Peyer's patch (tissue), 4 donors: Measurements from ENCODE around the gene LRRC37A. TPM values are rescaled to one million over a fixed set of nuclear protein-coding genes. Genes with fewer than 3 reads are reported as not detected.
"Not testable (repeated sequence)": the region's sequence is repeated elsewhere in the genome, so short reads cannot be mapped to it uniquely, and the experiment has no call there.

ENCODE experiments used
- DNase-seq, 3 donors: peaks; one replicate each; pipeline ENCODE4 v3.0.0-alpha.2; 2017 to 2019
- H3K27ac ChIP-seq, 4 donors: fragments of 200-600 bp; sonication (generic); one replicate each; pipeline ENCODE4 v1.5.1; 2016 to 2019
- H3K27me3 ChIP-seq, 2 donors: fragments of 200-600 bp; sonication (generic); one replicate each; pipeline ENCODE4 v1.5.1; 2019
- H3K36me3 ChIP-seq, 3 donors: fragments of 200-600 bp; sonication (generic); one replicate each; pipeline ENCODE4 v1.5.1; 2016 to 2019
- H3K4me1 ChIP-seq, 4 donors: fragments of 200-600 bp; sonication (generic); one replicate each; pipeline ENCODE4 v1.5.1; 2016 to 2019
- H3K4me3 ChIP-seq, 4 donors: fragments of 200-600 bp; sonication (generic); 1 replicate in 3 of 4; 2 replicates in 1 of 4; pipeline ENCODE4 v1.5.1; 2016 to 2019; ENCODE audit warnings: mild to moderate bottlenecking in 1 of 4
- H3K9me3 ChIP-seq, 4 donors: fragments of 200-600 bp; sonication (generic); one replicate each; pipeline ENCODE4 v1.5.1; 2016 to 2019; ENCODE audit warnings: mild to moderate bottlenecking in 1 of 4
- POLR2A ChIP-seq, 2 donors: fragments of 450-650 bp; IDR thresholded peaks; one replicate each; pipeline ENCODE4 v1.5.1; 2017; ENCODE audit warnings: antibody characterized with exemption in 2 of 2, mild to moderate bottlenecking in 2 of 2, moderate library complexity in 2 of 2
- total RNA-seq, 4 donors: library from RNA; depleted of rRNA; stranded (reverse); fragments of >200 nt; gene quantifications; one replicate each; pipeline ENCODE4 v1.1.0, GENCODE V29; 2016
- TF ChIP-seq, protein P1 (sequence below), 6 experiments: fragments of 450-650 bp in 4 of 6; fragments of 200-600 bp in 2 of 6; sonication (generic) in 1 of 6; IDR thresholded peaks; one replicate each; pipeline ENCODE4 v1.5.1; 2017 to 2019; ENCODE audit warnings: antibody characterized with exemption in 6 of 6, mild to moderate bottlenecking in 3 of 6, moderate library complexity in 1 of 6

Gene LRRC37A
- 10 to 100 TPM in 1 of 4 donors, 1 to 10 TPM in 3; 1.8 to 23.9 (median 3.2) TPM for total RNA-seq

- H3K27ac ChIP-seq, H3K27me3 ChIP-seq, H3K36me3 ChIP-seq, H3K4me3 ChIP-seq, DNase-seq, H3K9me3 ChIP-seq, H3K4me1 ChIP-seq: not testable (repeated sequence)
These were observed at the start of gene LRRC37A for GRCh38 chr17:46294831-46295230. LRRC37A (plus strand) TSS chr17:46295131; CDS start chr17:46295134, 3 bp downstream.

- not testable (repeated sequence) for H3K4me3 ChIP-seq, H3K27me3 ChIP-seq, H3K4me1 ChIP-seq, H3K36me3 ChIP-seq, DNase-seq, H3K27ac ChIP-seq, H3K9me3 ChIP-seq
These were observed 45.8 kb upstream of the LRRC37A start for GRCh38 chr17:46249153-46249552.

DNA sequence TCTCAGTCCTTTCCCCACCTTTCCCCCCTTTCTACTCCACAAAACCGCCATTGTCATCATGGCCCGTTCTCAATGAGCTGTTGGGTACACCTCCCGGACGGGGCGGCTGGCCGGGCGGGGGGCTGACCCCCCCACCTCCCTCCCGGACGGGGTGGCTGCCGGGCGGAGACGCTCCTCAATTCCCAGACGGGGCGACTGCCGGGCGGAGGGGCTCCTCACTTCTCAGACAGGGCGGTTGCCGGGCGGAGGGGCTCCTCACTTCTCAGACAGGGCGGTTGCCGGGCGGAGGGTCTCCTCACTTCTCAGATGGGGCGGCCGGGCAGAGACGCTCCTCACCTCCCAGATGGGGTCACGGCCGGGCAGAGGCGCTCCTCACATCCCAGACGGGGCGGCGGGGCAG lies 42.1 kb upstream of the LRRC37A start:
- not testable (repeated sequence) for H3K9me3 ChIP-seq, H3K36me3 ChIP-seq, H3K4me1 ChIP-seq, DNase-seq, H3K4me3 ChIP-seq, H3K27me3 ChIP-seq, H3K27ac ChIP-seq

DNA sequence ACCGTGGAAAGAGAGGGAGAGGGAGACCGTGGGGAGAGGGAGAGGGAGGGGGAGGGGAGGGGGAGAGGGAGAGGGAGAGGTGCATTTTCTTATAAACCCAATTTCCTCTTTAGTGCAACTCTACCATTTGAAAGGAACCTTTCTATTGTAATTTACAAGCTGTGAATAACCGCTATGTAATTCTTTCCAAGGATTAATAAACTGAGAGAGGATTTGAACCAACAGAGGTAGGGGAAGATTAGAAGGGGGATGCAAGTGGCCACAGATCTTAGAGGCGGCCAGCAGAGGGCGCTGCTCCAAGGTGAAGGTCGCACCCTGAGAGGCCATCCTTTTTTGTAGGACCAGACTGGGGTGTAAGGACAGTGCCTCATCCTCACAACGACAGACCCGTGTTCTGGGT lies 41.2 kb upstream of the LRRC37A start:
- not testable (repeated sequence) for H3K27me3 ChIP-seq, H3K36me3 ChIP-seq, H3K4me1 ChIP-seq, H3K4me3 ChIP-seq, H3K27ac ChIP-seq, H3K9me3 ChIP-seq
- TF ChIP-seq, protein P1, sequence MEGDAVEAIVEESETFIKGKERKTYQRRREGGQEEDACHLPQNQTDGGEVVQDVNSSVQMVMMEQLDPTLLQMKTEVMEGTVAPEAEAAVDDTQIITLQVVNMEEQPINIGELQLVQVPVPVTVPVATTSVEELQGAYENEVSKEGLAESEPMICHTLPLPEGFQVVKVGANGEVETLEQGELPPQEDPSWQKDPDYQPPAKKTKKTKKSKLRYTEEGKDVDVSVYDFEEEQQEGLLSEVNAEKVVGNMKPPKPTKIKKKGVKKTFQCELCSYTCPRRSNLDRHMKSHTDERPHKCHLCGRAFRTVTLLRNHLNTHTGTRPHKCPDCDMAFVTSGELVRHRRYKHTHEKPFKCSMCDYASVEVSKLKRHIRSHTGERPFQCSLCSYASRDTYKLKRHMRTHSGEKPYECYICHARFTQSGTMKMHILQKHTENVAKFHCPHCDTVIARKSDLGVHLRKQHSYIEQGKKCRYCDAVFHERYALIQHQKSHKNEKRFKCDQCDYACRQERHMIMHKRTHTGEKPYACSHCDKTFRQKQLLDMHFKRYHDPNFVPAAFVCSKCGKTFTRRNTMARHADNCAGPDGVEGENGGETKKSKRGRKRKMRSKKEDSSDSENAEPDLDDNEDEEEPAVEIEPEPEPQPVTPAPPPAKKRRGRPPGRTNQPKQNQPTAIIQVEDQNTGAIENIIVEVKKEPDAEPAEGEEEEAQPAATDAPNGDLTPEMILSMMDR (IDR thresholded peaks at IDR 0.05), result peak; percentile 31 to 68 (median 56)
- peak; percentile 64 to 77 (median 73) for DNase-seq

DNA sequence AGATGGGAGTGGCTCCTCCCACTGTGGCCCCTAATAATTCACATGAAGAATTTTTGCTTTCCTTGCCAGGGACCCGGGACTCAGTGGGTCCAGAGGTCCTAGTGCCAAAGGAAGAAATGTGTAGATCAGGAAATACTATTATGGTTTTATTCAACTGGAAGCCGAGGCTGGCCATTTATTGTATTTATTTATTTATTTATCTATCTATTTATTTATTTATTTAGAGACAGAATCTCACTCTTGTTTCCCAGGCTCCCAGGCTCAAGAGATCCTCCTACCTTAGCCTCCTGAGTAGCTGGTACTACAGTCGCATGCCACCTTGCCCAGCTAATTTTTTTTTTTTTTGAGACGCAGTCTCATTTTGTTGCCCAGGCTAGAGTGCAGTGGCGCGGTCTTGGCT lies 40.7 kb upstream of the LRRC37A start:
- H3K4me3 ChIP-seq, H3K27me3 ChIP-seq, H3K9me3 ChIP-seq, DNase-seq, H3K36me3 ChIP-seq, H3K27ac ChIP-seq, H3K4me1 ChIP-seq: not testable (repeated sequence)

- H3K4me1 ChIP-seq, H3K36me3 ChIP-seq, H3K9me3 ChIP-seq, H3K27me3 ChIP-seq, H3K27ac ChIP-seq, DNase-seq, H3K4me3 ChIP-seq: not testable (repeated sequence)
These were observed 38.6 kb upstream of the LRRC37A start for GRCh38 chr17:46256369-46256768.

DNA sequence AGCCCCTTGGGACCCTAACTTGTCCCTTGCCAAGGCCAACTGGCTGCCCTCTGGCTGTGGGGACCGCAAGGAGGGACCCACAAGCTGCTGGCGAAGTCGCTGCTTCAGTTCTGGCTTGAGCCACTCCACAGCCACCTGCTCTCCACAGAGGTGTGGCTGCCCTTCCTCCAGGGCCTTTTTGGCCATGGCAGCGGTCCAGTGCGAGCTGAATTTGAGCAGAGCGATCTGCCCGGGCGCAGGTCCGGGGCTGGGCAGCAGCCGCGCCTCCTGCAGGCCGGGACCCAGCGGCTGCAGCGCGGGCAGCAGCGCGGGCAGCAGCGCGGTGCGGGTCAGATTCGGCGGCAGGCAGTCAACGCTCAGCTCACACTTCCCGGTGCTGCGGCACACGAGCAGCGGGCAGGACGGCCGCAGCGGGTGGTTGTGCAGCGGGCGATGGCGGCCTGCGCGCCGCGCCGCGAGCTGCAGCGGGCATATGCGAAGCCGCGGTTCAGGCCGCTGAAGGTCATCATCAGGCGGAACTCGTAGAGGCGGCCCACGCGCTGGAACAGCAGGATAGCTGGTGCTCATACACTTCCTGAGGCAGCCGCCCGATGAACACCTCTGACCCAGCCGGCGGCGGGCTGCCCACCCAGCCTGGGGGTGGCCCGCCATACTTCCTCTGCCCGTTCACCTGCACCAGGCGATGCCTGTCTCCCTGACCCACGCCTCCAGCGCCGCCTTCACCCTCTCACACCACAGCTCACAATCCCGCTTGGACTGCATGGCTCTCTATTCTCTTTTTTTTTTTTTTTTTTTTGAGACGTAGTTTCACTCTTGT lies 34.9 kb upstream of the LRRC37A start:
- not testable (repeated sequence) for H3K36me3 ChIP-seq, H3K9me3 ChIP-seq, H3K4me1 ChIP-seq, H3K27me3 ChIP-seq, H3K27ac ChIP-seq
- peak overlapping the region; percentile 18 to 50 (median 42) for H3K4me3 ChIP-seq
- DNase-seq, result peak in 1 of 3 donors; percentile 22

DNA sequence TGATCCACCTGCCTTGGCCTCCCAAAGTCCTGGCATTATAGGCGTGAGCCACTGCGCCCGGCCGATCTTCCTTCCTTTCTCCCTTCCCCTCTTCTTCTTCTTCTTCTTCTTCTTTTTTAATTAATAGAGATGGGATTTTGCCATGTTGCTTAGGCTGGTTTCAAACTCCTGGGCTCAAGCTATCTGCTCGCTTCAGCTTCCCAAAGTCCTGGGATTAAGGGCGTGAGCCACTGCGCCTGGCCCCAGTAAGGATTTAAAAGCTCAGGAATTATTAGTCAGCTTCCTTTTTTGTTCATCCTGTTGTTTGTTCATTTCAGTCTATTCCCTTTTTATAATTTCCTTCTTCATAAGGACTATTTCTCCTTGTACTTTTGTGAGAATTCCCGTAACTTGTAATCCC lies 32.7 kb upstream of the LRRC37A start:
- Histone ChIP-seq H3K27me3 (no peaks in the 10 kb centered on the region), H3K36me3 (no peaks in the 10 kb centered on the region), H3K4me3 (no peak overlapping the region), H3K4me1 (peaks cover 0 to 7% (median 1%) of the 10 kb centered on the region in 4 donors), H3K9me3 (no peaks in the 10 kb centered on the region), H3K27ac (no peak overlapping the region)
- DNase-seq, result no peak
- no peak for TF ChIP-seq POLR2A (IDR thresholded peaks at IDR 0.05)
- TF ChIP-seq, protein P1 (IDR thresholded peaks at IDR 0.05), result no peak
